Skin of body (tissue), 2 donors: Measurements from ENCODE around the gene OGN. TPM values are rescaled to one million over a fixed set of nuclear protein-coding genes. Genes with fewer than 3 reads are reported as not detected.
"Not testable (repeated sequence)": the region's sequence is repeated elsewhere in the genome, so short reads cannot be mapped to it uniquely, and the experiment has no call there.

Experiments used
- DNase-seq: peaks from one replicate; lab custom pipeline; 2025; lab: John Stamatoyannopoulos, UW
- total RNA-seq: library from RNA; depleted of rRNA; stranded (reverse); fragments of >200 nt; gene quantifications from one replicate; pipeline ENCODE4 v1.2.3, GENCODE V29; 2014

The OGN gene, protein sequence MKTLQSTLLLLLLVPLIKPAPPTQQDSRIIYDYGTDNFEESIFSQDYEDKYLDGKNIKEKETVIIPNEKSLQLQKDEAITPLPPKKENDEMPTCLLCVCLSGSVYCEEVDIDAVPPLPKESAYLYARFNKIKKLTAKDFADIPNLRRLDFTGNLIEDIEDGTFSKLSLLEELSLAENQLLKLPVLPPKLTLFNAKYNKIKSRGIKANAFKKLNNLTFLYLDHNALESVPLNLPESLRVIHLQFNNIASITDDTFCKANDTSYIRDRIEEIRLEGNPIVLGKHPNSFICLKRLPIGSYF
- total RNA-seq = 281 TPM

- DNase-seq = peak; percentile 88
Observed at GRCh38 chr9:92404042-92404836, at the start of gene OGN. TSS of gene OGN (minus strand) at chr9:92404578. CDS start at chr9:92403407, 1,171 bp downstream.

DNA sequence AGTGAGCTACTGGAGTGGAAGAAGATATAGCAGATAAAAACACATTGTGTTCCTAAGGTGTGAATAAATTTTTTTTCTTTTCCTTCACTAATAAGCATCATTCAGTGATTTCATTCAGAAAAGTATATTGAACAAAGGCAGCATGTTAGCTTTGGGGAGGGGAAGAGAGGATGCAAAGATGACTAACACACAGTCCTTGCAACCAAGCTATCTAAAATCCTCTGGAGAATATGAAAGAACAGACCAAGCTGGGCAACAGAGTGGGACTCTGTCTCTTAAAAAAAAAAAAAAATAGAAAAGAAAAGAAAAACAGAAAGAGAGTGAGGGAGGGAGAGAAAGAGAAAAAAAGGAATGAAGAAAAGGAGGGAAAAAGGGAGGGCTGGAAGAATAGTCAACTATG lies 42.2 kb upstream of the OGN start:
- DNase-seq = no peak

DNA sequence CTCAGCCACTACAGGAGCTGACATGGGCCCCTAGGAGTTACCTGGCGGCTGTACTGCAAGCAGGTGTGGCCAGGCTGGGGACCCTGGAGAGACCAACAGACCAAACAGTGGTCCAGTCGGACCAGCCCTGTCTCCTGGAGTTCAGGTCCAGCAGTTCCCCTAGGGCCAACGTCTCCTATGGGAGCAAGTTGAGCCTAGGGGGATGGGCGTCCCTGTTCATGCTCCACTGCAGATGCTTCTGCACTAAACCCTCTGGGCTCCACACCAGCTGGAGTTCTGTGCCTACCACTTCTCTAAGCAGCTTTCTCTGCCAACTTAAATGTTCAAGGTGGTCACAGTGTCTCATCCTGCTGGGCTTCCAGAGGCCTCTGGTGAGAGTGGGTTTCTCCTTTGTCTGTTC lies 40.5 kb upstream of the OGN start:
- no peak for DNase-seq

- no peak for DNase-seq
Observed at GRCh38 chr9:92440751-92441046, 36.3 kb upstream of the OGN start.

DNA sequence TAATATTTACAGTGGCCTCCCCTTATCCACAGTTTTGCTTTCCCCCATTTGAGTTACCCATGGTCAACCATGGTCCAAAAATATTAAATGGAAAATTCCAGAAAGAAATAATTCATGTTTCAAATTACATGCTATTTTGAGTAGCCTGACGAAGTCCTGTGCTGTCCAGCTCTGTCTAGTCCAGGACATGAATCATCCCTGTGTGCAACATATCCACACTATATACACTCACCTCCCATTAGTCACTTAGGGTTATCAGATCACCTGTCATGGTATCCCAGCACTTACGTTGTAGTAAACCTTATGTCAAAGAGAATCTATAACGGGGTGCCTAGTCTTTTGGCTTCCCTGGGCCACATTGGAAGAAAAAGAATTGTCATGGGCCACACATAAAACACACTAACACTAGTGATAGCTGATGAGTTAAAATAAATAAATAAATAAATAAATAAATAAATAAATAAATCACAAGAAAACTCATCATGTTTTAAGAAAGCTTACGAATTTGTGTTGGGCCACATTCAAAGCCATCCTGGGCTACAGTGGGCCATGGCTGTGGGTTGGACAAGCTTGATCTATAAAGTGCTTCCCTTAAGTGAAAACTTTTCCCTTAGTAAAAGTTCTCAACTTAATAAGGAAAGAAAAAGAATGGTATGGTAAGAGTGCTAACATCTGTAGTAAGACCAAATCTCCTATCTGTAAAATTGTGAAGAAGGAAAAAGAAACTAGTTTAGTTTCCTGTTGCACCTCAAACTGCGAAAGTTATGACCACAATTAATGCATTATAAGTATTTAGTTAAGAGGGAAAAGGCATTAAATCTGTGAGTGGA lies 35.8 kb upstream of the OGN start:
- DNase-seq = no peak

- DNase-seq = no peak
Observed at GRCh38 chr9:92438900-92439526, 34.6 kb upstream of the OGN start.

- DNase-seq = no peak
Observed at GRCh38 chr9:92435263-92435662, 30.9 kb upstream of the OGN start.

DNA sequence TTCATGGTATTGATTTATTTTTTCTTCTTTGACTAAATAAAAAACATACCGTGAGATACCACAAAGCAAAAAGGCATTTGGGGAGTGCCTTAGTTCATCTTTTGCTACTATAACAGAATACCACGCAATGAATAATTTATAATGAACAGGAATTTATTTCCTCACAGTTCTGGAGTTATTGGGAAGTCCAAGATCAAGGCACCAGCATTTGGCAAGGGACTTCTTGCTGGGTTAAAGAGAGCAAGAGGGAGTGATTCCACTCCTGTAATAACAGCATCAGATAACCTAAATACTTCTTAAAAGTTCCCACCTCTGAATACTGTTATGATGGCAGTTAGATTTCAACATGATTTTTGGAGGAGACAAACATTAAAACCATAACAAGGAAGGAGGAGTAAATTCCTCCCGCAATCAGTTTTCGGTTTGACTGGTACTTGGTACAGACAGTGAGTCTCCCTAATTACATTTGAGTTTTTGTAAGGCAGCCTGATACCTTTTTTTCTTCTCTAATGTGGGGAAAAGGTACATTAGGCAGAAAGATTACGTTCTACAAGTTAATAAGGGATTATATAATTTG lies 28.7 kb upstream of the OGN start:
- peak; percentile 34 for DNase-seq

DNA sequence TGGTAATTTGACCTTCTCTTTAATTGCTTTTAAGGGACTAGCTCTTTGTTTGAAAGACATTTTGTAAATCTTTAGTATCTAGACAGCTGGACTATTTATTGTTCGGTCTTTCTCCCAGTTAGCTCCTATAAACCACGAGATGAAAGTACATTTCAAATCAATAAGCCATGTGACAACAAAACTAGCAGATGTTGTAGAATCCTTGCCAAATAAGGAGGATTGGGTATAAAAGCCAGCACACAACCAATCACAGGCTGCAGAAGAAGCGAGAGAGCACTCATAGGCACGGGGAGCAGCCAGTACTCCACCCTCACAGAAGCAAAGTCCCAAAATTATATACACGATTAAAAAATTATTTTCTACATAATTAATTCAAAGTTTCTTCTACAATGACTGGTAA lies 28.0 kb upstream of the OGN start:
- peak; percentile 90 for DNase-seq

DNA sequence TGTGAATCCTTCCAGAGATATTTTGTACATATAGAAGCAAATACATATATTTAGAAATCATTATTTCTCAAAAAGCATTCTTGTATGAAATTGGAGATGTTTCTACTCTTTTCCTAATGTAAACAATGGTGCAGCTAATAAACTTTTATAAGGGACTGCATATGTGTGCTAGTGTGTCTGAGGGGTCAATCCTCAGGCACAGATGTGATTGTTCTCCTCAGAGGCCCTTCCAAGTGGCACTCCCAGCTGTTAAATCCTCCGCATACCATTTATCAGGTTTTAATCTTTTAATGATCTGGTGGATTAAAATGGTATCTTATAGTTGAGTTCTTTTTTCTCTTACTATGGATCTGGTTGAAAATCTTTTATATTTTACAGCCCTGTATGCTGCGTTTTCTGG lies 25.5 kb upstream of the OGN start:
- no peak for DNase-seq

DNA sequence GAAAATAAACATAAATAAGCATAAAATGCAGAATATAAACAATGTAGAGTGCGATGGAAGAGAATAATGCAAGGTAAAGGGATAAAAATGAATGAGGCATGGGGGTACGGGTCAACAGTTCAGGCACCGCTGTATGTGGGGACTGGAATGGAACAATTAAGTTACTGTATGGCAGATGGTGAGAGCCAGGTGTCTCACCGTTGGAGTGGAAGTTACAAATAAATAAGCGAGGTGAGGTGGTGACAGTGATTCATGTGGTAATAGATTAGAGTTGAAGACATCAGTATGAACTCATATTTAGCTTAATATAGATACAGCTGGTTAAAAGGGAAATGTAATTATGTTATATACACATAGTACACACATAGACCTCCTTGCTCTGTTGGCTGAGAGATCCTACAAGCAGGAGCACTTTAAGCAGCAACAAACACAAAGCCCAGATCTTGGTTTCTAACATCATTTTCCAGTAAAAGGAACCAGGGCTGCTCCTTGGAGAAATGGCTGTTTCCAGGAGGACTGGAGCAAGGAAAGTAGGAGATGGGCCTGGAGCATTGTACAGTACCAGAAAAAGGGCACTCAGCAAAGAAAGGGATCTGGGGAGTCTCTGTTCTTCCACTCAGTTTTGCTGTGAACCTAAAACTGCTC lies 22.2 kb upstream of the OGN start:
- peak; percentile 23 for DNase-seq

GRCh38 chr9:92425474-92425873 lies 21.1 kb upstream of the OGN start:
- DNase-seq = peak; percentile 91

GRCh38 chr9:92424340-92424739 lies 20.0 kb upstream of the OGN start, which contains the start of gene OMD:
TSS of gene OMD (minus strand) at chr9:92424471. CDS start at chr9:92417558, 6,913 bp downstream.
- DNase-seq = peak; percentile 38

GRCh38 chr9:92423612-92424011 lies 19.2 kb upstream of the OGN start:
- DNase-seq = no peak

DNA sequence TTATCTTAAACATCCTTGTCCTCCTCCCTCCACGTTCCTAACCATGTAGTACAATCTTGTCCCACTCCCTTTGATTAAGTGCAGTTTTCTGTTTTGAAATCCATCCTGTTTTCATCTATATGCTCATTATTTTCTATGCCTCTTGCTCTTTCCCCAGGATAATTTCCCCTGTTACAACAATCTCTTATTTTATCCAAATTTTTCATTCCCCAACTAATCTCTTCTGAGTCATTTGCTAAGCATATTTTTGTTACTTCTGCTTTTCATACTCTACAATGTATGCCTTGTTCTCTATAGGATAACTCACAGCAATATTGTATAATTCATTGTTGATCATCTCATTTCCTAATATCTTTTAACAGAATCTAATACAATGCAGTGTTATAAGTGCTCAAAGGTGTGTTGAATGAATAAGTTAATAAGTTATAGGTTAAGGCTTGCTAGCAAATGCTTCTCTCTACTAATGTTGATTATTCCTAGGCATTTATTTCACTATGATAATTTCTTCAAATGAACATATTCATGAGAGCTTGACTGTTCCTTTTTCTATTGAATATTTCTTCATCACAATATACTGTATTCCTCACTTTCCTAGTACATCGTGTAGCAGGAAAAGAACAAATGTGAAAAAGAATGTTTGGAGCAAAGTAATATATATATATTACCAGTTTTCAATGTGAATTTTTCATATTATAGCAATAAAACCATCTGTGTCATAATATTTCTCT lies 18.4 kb upstream of the OGN start:
- DNase-seq = no peak

- DNase-seq = no peak
Observed at GRCh38 chr9:92414566-92414965, 10.2 kb upstream of the OGN start.

- DNase-seq = not testable (repeated sequence)
Observed at GRCh38 chr9:92411157-92411556, 6.8 kb upstream of the OGN start.

DNA sequence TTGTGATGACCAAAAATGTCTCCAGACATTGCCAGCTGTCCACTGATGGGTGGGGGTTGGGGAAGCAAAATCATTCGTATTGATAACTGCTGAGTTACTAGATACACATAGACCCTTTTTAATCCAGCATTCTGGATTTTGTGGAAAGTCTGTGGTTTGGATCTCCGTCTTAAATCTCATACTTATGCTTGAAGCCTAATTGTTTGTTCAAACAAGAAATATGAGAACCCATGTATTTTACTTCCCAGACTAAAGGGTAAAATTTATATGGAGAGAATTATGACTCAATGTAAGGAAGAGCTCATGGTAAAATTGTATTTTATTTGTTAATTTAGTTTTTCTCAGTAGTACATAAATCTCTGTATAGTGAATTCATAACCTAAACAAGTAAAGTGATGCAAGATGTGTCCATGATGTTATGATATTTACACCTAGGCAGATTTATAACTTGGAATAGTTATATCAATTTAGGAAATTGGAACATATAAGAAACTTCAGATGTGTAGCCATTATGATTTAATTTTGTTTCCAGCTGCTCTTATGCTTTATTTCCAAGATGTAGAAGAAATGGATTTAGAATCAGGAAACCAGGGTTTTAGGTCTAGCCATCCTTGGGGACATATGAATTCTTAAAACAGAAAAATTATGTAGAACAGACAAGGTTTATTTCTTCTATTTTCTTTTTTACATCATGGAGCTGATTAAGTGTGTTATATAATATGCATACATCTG lies 4.5 kb upstream of the OGN start:
- peak; percentile 64 for DNase-seq

DNA sequence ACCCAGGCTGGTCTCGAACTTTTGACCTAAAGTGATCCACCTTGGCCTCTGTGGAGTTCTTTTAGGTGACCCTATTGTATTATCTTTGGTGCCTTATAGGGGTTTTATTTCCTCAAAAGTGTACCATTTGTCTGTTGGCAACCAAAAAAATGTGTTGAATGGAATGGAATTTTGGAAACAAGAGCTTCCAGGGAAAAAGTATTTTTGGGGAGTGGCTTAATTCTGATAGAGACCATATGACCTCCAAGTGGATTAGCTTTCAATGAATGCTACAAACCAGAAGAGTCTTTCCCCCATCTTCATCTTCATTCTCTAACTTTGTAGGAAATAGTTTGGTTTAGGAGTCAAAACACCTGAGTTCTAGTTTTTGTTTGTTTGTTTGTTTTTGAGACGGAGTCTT lies 3.4 kb upstream of the OGN start:
- DNase-seq = no peak
